Stimulated activated CD4-positive, alpha-beta T cell treated with anti-CD3 and anti-CD28 coated beads, Interleukin-1b, Interleukin-23, amount 100 ng/mL, for 4 hours (primary cell): ENCODE measurements around the gene PIGC.

Experiments used
- DNase-seq, 2 donors: peaks; one replicate each; pipeline ENCODE4 v3.0.0-alpha.2; 2020; ENCODE audit warnings: low read depth in 2 of 2

Gene PIGC

GRCh38 chr1:172430128-172430454 lies 13.8 kb downstream of the PIGC start:
- DNase-seq: no peak

- peak in 1 of 2 donors; percentile 26 for DNase-seq
These were observed 14.3 kb downstream of the PIGC start for GRCh38 chr1:172429331-172430127.

DNA sequence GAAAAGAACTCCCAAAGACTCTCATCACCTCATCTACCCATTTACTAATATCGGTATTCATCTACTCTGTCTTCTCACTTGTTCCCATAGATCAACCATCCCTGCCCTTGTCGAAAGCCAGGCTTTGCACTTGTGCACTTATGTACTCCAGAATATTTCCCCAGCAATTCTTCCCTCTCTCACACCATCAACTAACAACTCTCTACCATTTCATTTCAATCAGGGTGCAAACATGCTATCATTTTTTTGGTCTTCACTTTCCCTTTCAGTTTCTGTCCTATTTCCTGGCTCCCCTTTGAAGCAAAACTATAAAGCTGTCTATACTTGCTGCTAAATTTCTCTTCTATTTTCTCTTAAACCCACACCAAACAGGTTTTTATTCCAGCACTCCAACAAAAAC lies 16.7 kb downstream of the PIGC start:
- no peak for DNase-seq

GRCh38 chr1:172425339-172425738 lies 18.5 kb downstream of the PIGC start:
- no peak for DNase-seq

- no peak for DNase-seq
These were observed 20.5 kb downstream of the PIGC start for GRCh38 chr1:172423336-172423735.

- DNase-seq: no peak
These were observed 21.8 kb downstream of the PIGC start for GRCh38 chr1:172421974-172422604.

GRCh38 chr1:172420385-172420784 lies 23.5 kb downstream of the PIGC start, which contains the start of gene C1orf105:
Gene C1orf105, plus strand, starts transcription at chr1:172420685. Its CDS starts 201 bp downstream, at chr1:172420886.
- DNase-seq: no peak

- no peak for DNase-seq
These were observed 26.3 kb downstream of the PIGC start for GRCh38 chr1:172417557-172417956.

DNA sequence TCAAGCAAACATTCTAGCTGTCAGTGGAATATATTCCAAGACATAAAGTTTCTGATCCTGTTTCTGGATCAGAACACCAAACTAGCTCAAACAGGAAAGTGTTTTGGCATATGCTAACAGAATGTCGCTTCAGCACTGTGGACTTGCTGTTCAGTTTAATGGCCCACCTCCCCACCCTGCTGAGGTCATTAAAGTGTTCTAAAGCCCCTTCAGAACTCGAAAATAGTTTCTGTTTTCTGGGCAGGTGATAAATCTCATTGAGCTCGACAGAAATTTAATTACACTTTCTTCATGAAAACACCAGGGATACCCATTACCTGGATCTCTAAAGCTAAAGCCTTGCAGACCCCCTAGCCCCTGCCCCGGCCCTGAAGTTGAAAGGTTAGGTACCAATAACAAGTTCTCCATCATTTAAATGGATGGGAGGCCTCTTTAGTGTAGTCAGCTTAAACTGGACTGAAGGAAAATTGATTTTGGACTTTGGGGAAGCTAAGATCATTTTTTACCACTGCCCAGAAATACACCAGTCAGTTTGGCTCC lies 27.3 kb downstream of the PIGC start:
- no peak for DNase-seq

DNA sequence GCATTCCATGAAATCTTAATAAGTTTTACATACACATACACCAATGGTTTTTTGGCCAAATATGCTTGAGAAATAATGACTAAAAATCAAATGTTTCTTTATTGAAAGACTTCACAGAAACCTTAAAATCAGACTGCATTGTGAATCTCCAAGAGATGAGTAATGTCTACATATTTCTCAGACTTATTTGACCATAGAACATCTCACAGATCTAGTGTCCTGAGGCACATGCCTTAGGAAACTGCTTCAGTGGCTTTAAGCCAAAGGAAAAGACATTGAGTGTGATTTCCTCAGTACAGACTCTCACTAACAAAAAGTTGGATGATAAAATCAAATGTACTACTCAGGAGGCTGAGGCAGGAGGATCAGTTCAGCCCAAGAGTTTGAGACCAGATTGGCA lies 29.5 kb downstream of the PIGC start:
- no peak for DNase-seq

DNA sequence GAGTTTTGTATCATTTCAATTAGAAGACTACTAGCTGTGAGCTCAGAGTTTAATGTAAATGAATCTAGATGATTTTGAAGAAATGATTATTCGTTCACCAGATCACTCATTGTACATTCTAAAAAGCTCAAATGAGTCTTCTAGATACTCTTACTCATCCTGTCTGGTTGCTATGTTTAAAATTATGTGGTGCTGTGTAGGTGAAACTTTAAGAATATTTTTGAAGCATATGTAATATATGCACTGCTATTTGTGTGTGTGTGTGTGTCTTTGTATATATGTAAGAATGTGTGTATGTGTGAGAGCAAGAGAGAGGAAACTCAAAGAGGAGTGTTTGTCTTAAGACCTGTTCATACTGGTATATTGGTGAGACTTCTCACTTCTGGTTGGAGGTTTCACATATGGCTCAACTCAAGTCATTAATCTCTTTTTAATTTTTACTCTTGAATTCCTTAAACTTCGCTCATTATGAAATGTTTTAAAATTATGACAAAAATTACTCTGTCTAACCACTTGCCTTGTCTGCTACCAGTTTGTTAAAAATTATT lies 32.0 kb downstream of the PIGC start:
- DNase-seq: no peak

DNA sequence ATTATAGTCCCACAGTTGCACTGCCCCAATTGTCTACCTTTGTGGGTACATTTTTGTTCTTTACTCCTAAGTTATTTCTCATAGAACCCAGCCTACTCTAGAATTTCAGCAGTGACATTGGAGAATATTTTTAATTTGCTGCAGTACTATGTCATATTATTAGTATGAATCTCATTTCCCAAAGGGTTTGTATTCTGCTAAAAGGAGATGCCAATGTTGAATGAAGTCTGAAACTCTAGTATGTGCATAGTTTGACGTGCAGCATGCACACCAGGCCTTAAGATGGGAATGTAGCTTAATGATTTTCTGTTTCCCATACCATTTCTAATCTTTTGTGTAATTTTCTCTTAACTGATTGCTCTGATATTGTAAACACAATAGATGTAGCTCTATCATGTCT lies 33.8 kb downstream of the PIGC start:
- DNase-seq: no peak

- DNase-seq: no peak
These were observed 34.9 kb downstream of the PIGC start for GRCh38 chr1:172408958-172409357.

DNA sequence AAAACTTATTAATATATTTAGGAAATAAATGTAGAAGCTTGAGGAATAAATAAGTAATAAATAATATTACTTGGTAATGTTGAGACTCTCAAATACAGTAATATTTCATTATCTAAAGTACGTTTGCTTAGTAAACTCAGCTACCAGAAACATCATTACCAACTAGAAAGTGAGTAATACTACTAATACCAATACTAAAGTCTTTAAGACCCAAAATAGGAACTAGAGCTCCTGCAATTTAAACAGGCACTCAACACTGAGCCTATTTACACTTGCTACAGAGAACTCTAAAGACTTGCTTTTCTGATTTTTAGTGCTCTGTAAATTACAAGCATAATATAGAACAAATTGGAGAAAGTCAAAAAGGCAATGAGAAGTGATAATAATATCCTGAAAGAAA lies 36.9 kb downstream of the PIGC start:
- no peak for DNase-seq

GRCh38 chr1:172405912-172406311 lies 38.0 kb downstream of the PIGC start:
- no peak for DNase-seq

DNA sequence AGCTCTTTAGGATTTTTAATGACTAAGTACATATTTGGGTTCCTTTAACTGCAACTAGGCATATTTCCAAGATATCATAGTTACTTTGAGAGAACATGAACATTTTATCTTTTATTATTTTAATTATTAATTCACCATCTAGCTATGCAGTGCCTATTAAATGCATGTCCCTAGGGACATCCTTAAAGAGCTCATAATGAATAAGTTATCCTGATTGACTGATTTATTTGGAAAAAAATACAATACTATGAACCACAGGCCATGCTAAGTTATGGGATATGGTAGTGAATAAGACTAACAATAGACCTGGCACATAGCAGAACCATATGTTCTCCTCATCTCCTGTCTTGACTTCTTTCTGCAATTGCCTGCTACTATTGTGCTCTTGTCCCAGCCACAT lies 39.7 kb downstream of the PIGC start:
- DNase-seq: no peak

DNA sequence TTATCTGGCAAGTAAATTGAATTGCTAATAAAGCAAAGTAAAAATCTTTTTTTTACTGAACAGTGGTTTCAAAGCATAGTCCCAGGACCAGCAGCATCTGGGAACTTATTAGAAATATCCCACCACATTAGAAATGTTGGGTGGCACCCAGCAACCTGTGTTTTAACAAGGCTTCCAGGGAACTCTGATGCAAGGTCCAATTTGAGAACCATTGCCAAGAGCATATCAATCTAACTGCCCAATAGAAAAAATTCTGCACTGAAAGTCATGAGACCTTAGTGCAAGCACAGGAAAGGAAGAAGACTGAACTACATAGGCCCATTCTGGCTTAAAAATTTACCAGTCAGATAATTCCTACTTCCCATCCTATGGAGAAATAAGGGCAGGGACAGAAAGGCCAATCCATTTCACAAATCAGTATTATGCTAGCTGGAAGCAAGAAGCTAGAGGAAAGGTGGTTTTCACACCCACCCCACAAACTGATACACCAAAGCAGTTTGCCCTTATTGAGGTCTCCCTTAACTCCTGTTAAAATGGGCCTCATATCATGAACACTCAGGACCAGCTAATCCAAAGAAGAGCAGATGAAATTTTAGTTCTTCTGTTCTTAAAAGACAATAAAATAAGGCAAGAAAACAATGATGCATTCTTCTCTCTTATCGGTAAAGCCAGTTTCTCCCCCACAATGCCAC lies 40.8 kb downstream of the PIGC start:
- no peak for DNase-seq

DNA sequence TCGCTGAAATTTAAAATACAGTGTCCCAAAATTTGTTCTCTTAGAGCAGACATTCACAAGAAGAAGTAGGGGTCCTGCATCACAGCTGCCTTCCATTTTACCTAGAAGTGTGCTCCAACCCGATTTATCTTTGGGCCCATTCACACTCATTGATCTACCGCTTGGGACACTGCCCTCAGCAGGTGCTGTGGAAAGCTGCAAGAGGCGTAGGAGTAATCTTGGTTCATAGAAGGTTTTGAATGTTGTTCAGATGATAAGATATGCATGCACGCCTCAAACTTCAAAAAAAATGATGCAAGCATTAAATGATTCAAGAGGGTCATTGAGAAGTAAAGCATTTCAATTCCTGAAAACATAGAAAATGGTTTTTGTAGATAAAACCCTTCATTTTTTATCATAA lies 42.0 kb downstream of the PIGC start:
- DNase-seq: no peak

DNA sequence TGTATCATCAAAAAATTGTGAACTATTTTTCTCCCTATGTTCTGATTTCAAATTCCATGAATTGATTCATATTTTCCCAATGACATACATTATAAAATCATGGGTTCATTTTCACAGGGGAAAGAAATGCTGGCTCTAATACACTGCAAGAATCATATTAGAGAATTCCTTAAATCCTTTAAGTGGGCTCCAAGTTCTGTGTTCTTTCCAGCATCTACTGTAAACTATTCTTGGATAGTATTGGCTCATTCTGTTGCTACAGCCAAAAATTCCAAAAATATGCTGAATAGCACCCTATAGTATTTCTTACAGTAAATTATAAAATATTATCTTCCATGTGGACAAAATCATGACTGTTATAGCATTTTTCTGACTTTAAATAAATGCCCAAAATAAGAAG lies 42.4 kb downstream of the PIGC start:
- no peak for DNase-seq

GRCh38 chr1:172400722-172401105 lies 43.2 kb downstream of the PIGC start:
- no peak for DNase-seq

- no peak for DNase-seq
These were observed 43.8 kb downstream of the PIGC start for GRCh38 chr1:172399756-172400721.
